Measurements from ENCODE around the gene ZNF124. TPM values are rescaled to one million over a fixed set of nuclear protein-coding genes. Genes with fewer than 3 reads are reported as not detected.
A peak's percentile ranks its signal among the peaks of the same experiment; 100 is the strongest.

Gene ZNF124
- total and polyA plus RNA-seq, 2 experiments from 2014 or later = 23.2 to 43.9 TPM

DNA sequence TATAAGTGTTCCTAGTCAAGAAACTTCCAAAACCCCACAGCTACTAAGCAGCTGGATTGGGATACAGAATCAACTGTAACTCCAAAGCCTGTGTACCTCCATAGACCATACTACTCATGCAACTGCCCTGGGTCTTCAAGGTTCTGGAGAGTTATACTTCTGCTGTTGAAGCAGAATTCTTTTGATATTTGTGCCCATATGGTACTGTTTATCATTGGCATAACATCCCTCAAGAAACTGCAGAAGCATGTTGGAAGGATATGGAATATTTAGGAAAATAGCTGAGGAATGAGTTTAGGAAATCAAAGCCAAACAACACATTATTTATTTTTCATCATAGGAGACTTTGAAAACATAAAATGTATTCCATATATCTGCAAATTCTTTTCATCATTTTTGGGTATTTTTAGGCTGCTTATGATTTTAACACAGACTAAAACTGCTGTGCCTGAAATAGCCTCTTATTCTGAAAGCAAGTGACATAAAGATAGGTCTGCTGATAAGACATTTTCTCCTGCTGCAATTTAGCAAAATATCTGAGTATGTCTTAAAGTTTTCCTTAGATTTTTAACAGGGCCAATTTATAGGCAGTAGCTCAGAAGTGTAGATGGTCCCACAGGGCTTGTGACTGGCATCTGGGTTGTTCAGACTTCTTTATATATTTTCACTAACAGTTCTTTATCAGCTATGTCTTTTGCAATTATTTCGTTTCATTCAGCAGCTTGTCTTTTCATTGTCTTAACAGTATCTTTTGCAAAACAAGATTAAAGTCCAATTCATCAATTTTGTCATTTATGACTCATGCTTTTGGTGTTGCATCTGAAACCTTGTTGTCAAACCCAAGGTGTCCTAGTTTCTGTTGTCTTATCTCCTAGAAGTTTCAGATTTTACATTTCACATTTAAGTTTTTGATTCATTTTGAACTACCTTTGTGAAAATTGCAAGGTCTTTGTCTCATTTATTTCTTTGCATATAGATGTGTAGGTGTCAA lies 41.1 kb upstream of the ZNF124 start:
- H3F3A ChIP-seq (replicated peaks; ENCODE audit: low read depth) = no peaks in the 10 kb centered on the region
- H3K27ac ChIP-seq (ENCODE audit: low read depth) = no peak overlapping the region
- H3K4me2 ChIP-seq = no peak overlapping the region
- H3K4me3 ChIP-seq = no peak overlapping the region
- no peaks in the 10 kb centered on the region for H3K27me3 ChIP-seq (ENCODE audit: insufficient read depth)
- Mint-ChIP-seq H3K4me1 (peaks cover 31% of the 10 kb centered on the region), H3K27ac (no peak overlapping the region), H3K9me3 (peaks cover under 1% of the 10 kb centered on the region; the same call in 1 of the 3 replicates), H3K36me3 (ENCODE audit: low read depth) (no peaks in the 10 kb centered on the region; the same call in 2 of the 3 replicates), H3K4me3 (no peak overlapping the region), H3K27me3 (ENCODE audit: insufficient read depth, low read depth, poor library complexity) (peaks cover 3% of the 10 kb centered on the region)
- peaks cover 24% of the 10 kb centered on the region for H3K4me1 ChIP-seq (ENCODE audit: insufficient read depth)
- TF ChIP-seq JUNB (IDR thresholded peaks at IDR 0.05; ENCODE audit: unreplicated experiment) = no peak
- no peak for TF ChIP-seq NANOG (IDR thresholded peaks at IDR 0.05; ENCODE audit: borderline replicate concordance)
- TF ChIP-seq, protein P1, sequence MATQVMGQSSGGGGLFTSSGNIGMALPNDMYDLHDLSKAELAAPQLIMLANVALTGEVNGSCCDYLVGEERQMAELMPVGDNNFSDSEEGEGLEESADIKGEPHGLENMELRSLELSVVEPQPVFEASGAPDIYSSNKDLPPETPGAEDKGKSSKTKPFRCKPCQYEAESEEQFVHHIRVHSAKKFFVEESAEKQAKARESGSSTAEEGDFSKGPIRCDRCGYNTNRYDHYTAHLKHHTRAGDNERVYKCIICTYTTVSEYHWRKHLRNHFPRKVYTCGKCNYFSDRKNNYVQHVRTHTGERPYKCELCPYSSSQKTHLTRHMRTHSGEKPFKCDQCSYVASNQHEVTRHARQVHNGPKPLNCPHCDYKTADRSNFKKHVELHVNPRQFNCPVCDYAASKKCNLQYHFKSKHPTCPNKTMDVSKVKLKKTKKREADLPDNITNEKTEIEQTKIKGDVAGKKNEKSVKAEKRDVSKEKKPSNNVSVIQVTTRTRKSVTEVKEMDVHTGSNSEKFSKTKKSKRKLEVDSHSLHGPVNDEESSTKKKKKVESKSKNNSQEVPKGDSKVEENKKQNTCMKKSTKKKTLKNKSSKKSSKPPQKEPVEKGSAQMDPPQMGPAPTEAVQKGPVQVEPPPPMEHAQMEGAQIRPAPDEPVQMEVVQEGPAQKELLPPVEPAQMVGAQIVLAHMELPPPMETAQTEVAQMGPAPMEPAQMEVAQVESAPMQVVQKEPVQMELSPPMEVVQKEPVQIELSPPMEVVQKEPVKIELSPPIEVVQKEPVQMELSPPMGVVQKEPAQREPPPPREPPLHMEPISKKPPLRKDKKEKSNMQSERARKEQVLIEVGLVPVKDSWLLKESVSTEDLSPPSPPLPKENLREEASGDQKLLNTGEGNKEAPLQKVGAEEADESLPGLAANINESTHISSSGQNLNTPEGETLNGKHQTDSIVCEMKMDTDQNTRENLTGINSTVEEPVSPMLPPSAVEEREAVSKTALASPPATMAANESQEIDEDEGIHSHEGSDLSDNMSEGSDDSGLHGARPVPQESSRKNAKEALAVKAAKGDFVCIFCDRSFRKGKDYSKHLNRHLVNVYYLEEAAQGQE (IDR thresholded peaks at IDR 0.05; ENCODE audit: unreplicated experiment) = no peak
- no peaks in the 10 kb centered on the region for H3K9me2 ChIP-seq (ENCODE audit: insufficient read depth)
- ATAC-seq (no peak), DNase-seq (ENCODE audit: low spot score) (no peak)
- peaks cover 22% of the 10 kb centered on the region for H3K79me2 ChIP-seq (replicated peaks; ENCODE audit: insufficient read depth)
- H2AFZ ChIP-seq = no peak overlapping the region
- peaks cover 19% of the 10 kb centered on the region for H4K20me1 ChIP-seq (replicated peaks; ENCODE audit: insufficient read depth)
- no peaks in the 10 kb centered on the region for H3K36me3 ChIP-seq (ENCODE audit: insufficient read depth)

DNA sequence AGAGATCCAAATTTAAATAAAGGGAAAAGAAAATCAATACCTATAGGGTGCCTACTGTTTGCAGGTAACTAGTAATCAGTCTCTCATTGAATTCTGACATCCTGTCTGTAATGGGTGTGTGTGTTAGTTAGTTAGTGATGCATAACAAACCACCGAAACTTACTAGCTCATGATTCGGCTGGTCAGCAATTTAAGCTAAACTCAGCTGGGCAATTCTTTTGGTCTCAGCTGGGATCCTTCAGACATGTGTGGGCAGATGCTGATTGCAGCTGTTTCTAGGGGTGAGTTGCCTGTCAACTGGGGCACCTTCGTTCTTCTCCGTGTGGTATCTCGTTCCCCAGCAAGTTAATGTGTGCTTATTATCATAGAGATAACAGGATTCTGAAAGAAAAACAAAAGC lies 40.2 kb upstream of the ZNF124 start:
- DNase-seq (ENCODE audit: low spot score) (no peak), ATAC-seq (no peak)
- Histone ChIP-seq H2AFZ (0 out of 2 replicates have a peak overlapping the region, but pooled peaks have one; percentile 39), H3K9me2 (ENCODE audit: insufficient read depth) (no peaks in the 10 kb centered on the region), H3K4me2 (no peak overlapping the region), H3K4me1 (ENCODE audit: insufficient read depth) (peaks cover 24% of the 10 kb centered on the region), H3K36me3 (ENCODE audit: insufficient read depth) (no peaks in the 10 kb centered on the region), H3K79me2 (replicated peaks; ENCODE audit: insufficient read depth) (peaks cover 31% of the 10 kb centered on the region), H3K27ac (ENCODE audit: low read depth) (no peak overlapping the region), H3K27me3 (ENCODE audit: insufficient read depth) (no peaks in the 10 kb centered on the region), H4K20me1 (replicated peaks; ENCODE audit: insufficient read depth) (peaks cover 26% of the 10 kb centered on the region), H3K4me3 (no peak overlapping the region), H3F3A (replicated peaks; ENCODE audit: low read depth) (no peaks in the 10 kb centered on the region)
- no peak for TF ChIP-seq ZNF114 (CRISPR knock-in tag; IDR thresholded peaks at IDR 0.05)
- Mint-ChIP-seq H3K4me1 (peaks cover 31% of the 10 kb centered on the region), H3K27ac (no peak overlapping the region), H3K27me3 (ENCODE audit: insufficient read depth, low read depth, poor library complexity) (peaks cover 3% of the 10 kb centered on the region), H3K4me3 (no peak overlapping the region), H3K36me3 (ENCODE audit: low read depth) (no peaks in the 10 kb centered on the region; the same call in 2 of the 3 replicates), H3K9me3 (no peaks in the 10 kb centered on the region)

DNA sequence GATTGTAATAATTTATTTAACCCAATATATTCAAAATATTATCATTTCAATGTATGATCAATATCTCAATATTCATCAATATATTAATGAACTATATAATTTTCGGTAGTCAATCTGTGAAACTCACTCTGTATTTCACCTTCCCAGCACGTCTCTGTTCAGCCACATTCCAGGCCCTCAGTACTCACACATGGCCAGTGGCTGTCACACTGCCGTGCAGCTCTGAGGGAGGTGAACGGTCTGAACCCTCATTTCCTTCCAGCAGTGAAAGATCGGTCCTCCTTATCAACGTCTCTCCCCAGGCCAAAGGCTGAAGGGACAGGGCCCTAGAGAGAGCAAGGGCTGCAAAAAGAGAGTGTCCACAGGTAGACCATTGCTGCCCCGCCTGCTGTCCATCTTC lies 39.5 kb upstream of the ZNF124 start:
- Histone ChIP-seq H3K9me2 (ENCODE audit: insufficient read depth) (no peaks in the 10 kb centered on the region), H3K27me3 (ENCODE audit: insufficient read depth) (no peaks in the 10 kb centered on the region), H3K27ac (ENCODE audit: low read depth) (no peak overlapping the region), H3K4me3 (no peak overlapping the region), H3K36me3 (ENCODE audit: insufficient read depth) (no peaks in the 10 kb centered on the region), H3K79me2 (replicated peaks; ENCODE audit: insufficient read depth) (peaks cover 38% of the 10 kb centered on the region), H3K4me1 (ENCODE audit: insufficient read depth) (peaks cover 24% of the 10 kb centered on the region), H3K4me2 (no peak overlapping the region), H3F3A (replicated peaks; ENCODE audit: low read depth) (no peaks in the 10 kb centered on the region), H4K20me1 (replicated peaks; ENCODE audit: insufficient read depth) (peaks cover 26% of the 10 kb centered on the region), H2AFZ (no peak overlapping the region)
- Mint-ChIP-seq H3K36me3 (ENCODE audit: low read depth) (peaks cover under 1% of the 10 kb centered on the region; the same call in 1 of the 3 replicates), H3K4me3 (peak overlapping the region; percentile 11; the same call in 1 of the 3 replicates), H3K27me3 (ENCODE audit: insufficient read depth, low read depth, poor library complexity) (peaks cover 3% of the 10 kb centered on the region), H3K27ac (no peak overlapping the region), H3K4me1 (peaks cover 27% of the 10 kb centered on the region), H3K9me3 (no peaks in the 10 kb centered on the region)
- TF ChIP-seq STAT1 (IDR thresholded peaks at IDR 0.05; ENCODE audit: unreplicated experiment) (no peak), NANOG (IDR thresholded peaks at IDR 0.05; ENCODE audit: borderline replicate concordance) (no peak)
- no peak for ATAC-seq
- DNase-seq (ENCODE audit: low spot score) = peak; percentile 4

Data from GM23338 (cell line).